Kidney (tissue), 14 donors: ENCODE data around the gene SIMC1. TPM values are rescaled to one million over a fixed set of nuclear protein-coding genes. Genes with fewer than 3 reads are reported as not detected.

Experiments
- DNase-seq, 5 donors: peaks; one replicate each; pipeline ENCODE4 v3.0.0-alpha.2; 2013 to 2020
- FAIRE-seq: peaks from 2 replicates; lab custom pipeline; 2012; peaks lifted over from hg19 to GRCh38; lab: Jason Lieb, UNC
- H3K27ac ChIP-seq, 2 donors: one replicate each; pipeline ENCODE4 v1.7.0; 2013; ENCODE audit warnings: low read depth in 2 of 2, low read length in 2 of 2, inconsistent platforms in 1 of 2
- H3K27me3 ChIP-seq: one replicate; pipeline ENCODE4 v1.7.1; 2013; ENCODE audit warnings: low read length, inconsistent platforms; ENCODE audit not compliant: control insufficient read depth, insufficient read depth
- H3K36me3 ChIP-seq, 3 donors: one replicate each; pipeline versions ENCODE4 v1.7.0 to v1.7.1; 2013; ENCODE audit warnings: low read length in 3 of 3, control low read depth in 1 of 3, inconsistent platforms in 1 of 3; ENCODE audit not compliant: insufficient read depth in 3 of 3, control insufficient read depth in 2 of 3
- H3K4me1 ChIP-seq, 3 donors: one replicate each; pipeline versions ENCODE4 v1.7.0 to v1.7.1; 2013; ENCODE audit warnings: low read length in 3 of 3, inconsistent platforms in 1 of 3, low read depth in 1 of 3; ENCODE audit not compliant: control insufficient read depth in 2 of 3, insufficient read depth in 2 of 3
- H3K4me3 ChIP-seq, 3 donors: one replicate each; pipeline versions ENCODE4 v1.7.0 to v1.8.1; 2013; ENCODE audit warnings: low read length in 3 of 3, control low read depth in 1 of 3, inconsistent platforms in 1 of 3
- H3K9ac ChIP-seq, 3 donors: one replicate each; pipeline versions ENCODE4 v1.7.0 to v1.7.1; 2013; ENCODE audit warnings: low read length in 3 of 3, control low read depth in 1 of 3, inconsistent platforms in 1 of 3
- H3K9me3 ChIP-seq, 3 donors: one replicate each; pipeline versions ENCODE4 v1.7.0 to v1.7.1; 2013; ENCODE audit warnings: low read length in 3 of 3, control low read depth in 1 of 3, inconsistent platforms in 1 of 3; ENCODE audit not compliant: control insufficient read depth in 2 of 3, insufficient read depth in 1 of 3
- intact Hi-C: fragments of 100-400 bp; cut with DNase I; formaldehyde crosslinking; loops from one replicate; pipeline ENCODE4 v1.11.1; 2022
- polyA plus RNA-seq: library from polyadenylated mRNA; stranded (reverse); fragments of 350-450 nt; fragmentation: Illumina TruSeq; extraction: RNeasy Lipid Tissue Mini Kit (QIAGEN cat#74804); gene quantifications from one replicate; pipeline ENCODE4 v1.2.3, GENCODE V29; 2014; ENCODE audit warnings: low read depth, low replicate concordance; ENCODE audit not compliant: insufficient read depth
- total RNA-seq: library from RNA; stranded (reverse); fragmentation: NEBNext Ultra II Directional; extraction: Animal tissue kit (Norgen Biotek cat#: 25700); gene quantifications from one replicate; pipeline ENCODE4 v1.2.1, GENCODE V29; 2021
- TF ChIP-seq, protein P1 (sequence below): IDR thresholded peaks from 3 replicates; pipeline ENCODE4 v1.5.1; 2012; ENCODE audit warnings: mild to moderate bottlenecking, moderate library complexity, borderline replicate concordance; ENCODE audit not compliant: insufficient read depth; ENCODE audit errors: extremely low read depth
- donor health status: control.
- donor health status: control.
- donor health status: control.
- donor health status: control.
- donor health status: control.
- donor health status: DM: yes; HTN: yes; CAD: no.
- donor health status: Normal renal cell carcinoma (clear cell type).

The SIMC1 gene
- total and polyA plus RNA-seq, 2 donors from 2014 or later: 4.1 to 10.0 TPM

DNA sequence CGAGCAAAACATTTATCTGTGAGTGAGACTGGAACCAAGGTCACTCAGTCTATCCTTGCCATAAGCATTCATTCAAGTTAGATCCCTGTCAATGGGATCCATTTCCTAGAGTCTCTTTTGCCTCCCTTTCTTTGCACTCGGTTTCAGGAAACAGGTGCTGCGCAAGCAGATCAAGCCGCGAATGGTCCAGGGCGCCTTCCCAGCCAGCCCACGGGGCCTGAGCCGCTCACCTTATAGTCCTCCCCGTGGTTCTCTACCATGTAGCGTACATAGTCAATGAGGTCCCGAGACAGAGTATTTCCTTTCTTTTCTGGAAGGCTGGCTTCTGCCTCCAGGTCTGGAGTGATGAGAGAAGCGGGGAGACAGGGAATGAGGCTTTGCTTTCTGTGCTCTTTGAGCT, 146.8 kb downstream of the SIMC1 start:
- intact Hi-C loops: no loop called here
- H3K4me1 ChIP-seq: peaks cover 0 to 8% (median 6%) of the 10 kb centered on the region in 3 donors

GRCh38 chr5:176386491-176386890, 148.3 kb downstream of the SIMC1 start:
- Histone ChIP-seq H3K27me3 (no peaks in the 10 kb centered on the region), H3K27ac (no peak overlapping the region), H3K9ac (no peak overlapping the region), H3K4me3 (no peak overlapping the region), H3K9me3 (no peaks in the 10 kb centered on the region), H3K4me1 (peaks cover 0 to 8% (median 6%) of the 10 kb centered on the region in 3 donors), H3K36me3 (peaks cover 0 to 23% (median 18%) of the 10 kb centered on the region in 3 donors)
- intact Hi-C loops: no loop called here
- TF ChIP-seq, protein P1, sequence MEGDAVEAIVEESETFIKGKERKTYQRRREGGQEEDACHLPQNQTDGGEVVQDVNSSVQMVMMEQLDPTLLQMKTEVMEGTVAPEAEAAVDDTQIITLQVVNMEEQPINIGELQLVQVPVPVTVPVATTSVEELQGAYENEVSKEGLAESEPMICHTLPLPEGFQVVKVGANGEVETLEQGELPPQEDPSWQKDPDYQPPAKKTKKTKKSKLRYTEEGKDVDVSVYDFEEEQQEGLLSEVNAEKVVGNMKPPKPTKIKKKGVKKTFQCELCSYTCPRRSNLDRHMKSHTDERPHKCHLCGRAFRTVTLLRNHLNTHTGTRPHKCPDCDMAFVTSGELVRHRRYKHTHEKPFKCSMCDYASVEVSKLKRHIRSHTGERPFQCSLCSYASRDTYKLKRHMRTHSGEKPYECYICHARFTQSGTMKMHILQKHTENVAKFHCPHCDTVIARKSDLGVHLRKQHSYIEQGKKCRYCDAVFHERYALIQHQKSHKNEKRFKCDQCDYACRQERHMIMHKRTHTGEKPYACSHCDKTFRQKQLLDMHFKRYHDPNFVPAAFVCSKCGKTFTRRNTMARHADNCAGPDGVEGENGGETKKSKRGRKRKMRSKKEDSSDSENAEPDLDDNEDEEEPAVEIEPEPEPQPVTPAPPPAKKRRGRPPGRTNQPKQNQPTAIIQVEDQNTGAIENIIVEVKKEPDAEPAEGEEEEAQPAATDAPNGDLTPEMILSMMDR: no peak
- DNase-seq: no peak
- FAIRE-seq: no peak

More for the DNA sequence above, 146.8 kb downstream of the SIMC1 start:
- H3K9me3 ChIP-seq: no peaks in the 10 kb centered on the region
- DNase-seq (peak in 1 of 5 donors; percentile 28), FAIRE-seq (no peak)
- TF ChIP-seq, protein P1: no peak
- H3K36me3 ChIP-seq: peaks cover 0 to 15% (median 15%) of the 10 kb centered on the region in 3 donors
- no peak overlapping the region for H3K4me3 ChIP-seq
- H3K9ac ChIP-seq: no peak overlapping the region
- H3K27me3 ChIP-seq: no peaks in the 10 kb centered on the region
- H3K27ac ChIP-seq: no peak overlapping the region

DNA sequence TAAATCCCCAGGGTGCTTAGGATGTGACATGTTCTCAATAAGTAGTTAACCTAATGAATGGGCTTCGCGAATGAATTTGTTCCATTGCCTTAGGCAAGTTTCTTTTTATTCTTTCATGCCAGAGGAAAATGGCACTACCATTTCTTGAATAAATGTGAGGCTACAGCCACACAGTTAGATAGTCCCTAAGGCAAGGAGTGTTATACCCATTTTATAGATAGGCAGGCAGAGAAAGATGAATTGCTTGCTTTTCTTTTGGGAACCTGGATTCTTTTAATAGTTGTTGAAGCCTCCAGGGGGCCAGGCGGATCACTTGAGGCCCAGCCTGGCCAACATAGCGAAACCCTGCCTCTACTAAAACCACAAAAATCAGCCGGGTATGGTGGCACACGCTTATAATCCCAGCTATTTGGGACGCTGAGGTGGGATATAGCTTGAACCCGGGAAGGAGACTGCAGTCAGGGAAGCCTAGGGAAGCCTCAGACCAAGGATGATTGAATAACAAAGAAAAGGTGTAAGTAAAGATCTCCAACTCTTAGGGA, 149.2 kb downstream of the SIMC1 start:
- no peak for FAIRE-seq
- peaks cover 0 to 31% (median 14%) of the 10 kb centered on the region in 3 donors for H3K36me3 ChIP-seq
- H3K27ac ChIP-seq: no peak overlapping the region
- no peaks in the 10 kb centered on the region for H3K27me3 ChIP-seq
- no peak for DNase-seq
- peak overlapping the region; percentile 89 to 98 (median 92) for H3K9ac ChIP-seq
- peak overlapping the region; percentile 95 to 97 (median 97) for H3K4me3 ChIP-seq
- H3K9me3 ChIP-seq: no peaks in the 10 kb centered on the region
- TF ChIP-seq, protein P1: no peak
- intact Hi-C loops: no loop called here
- H3K4me1 ChIP-seq: peaks cover 0 to 8% (median 6%) of the 10 kb centered on the region in 3 donors
